ENCODE measurements around the gene LYRM1. TPM values are rescaled to one million over a fixed set of nuclear protein-coding genes. Genes with fewer than 3 reads are reported as not detected.

LYRM1 gene
- total RNA-seq, 3 donors from 2014 or later: 16.4 to 25.2 (median 17.3) TPM

DNA sequence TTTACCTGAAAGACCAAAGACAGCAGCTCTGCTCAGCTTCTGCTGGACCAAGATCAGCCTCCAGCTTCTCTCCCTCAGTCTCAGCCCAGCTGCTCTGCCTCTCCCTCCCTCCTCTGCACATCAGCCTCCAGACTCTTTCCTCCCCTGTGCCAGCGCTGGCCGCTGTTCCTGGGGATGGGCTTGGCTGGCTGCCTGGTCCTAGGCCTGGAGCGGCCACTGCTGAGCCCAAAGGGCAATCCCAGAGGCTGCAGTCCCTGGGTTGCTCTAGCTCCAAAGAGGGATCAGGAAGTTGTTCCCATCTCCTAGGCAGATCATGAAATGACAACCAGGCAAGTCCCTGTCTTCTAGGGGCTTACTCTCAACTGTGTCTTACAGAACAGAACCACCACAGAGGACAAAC, 31.7 kb upstream of the LYRM1 start:
- TF ChIP-seq CTCF (IDR thresholded peaks at IDR 0.05): no peak
- Histone ChIP-seq H3K4me3 (no peak overlapping the region), H3K9me3 (no peaks in the 10 kb centered on the region), H3K4me1 (ENCODE audit: low read depth) (peaks cover 21% of the 10 kb centered on the region), H3K36me3 (ENCODE audit: low read depth) (no peaks in the 10 kb centered on the region)
- ATAC-seq: peak; percentile 96
- peak; percentile 82 to 91 (median 86) for DNase-seq
- intact Hi-C loops (cut with DNase I, micrococcal nuclease): no loop called here

DNA sequence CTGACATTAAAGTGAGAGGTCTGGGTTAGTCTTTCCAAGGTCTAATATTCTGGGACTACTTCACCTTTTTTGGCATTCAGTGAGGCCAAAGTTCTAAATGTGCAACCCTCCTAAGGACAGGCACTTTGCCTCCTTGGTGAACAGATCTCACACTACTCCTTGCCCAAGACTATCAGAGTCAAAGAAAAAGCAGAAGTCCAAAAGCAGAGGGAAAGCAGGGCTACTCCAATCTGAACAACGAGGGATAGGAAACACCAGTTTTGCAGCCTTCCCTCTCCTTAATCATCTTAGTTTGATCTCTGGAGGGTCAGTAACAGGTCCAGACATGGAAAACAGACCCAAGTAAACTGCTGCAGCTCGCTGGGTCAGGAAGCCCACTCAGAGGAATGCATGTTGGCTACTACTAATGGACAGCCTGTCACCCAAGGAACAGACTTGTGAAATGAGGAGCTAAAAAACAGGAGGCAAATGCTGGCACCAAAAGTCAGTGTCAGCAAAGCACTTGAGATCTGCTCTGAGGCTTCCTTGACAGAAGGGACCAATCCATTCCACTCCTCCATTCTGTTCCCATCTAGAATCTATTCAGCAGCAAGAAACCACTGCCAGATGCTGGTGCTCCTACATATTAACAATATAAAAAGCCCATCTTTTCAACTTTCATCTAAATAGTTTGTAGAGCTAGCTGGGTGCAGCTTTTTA, 30.3 kb upstream of the LYRM1 start:
- no peak for TF ChIP-seq CTCF (IDR thresholded peaks at IDR 0.05)
- DNase-seq (no peak), ATAC-seq (no peak)
- no peaks in the 10 kb centered on the region for H3K9me3 ChIP-seq
- intact Hi-C loops (cut with DNase I, micrococcal nuclease): no loop called here
- no peaks in the 10 kb centered on the region for H3K36me3 ChIP-seq (ENCODE audit: low read depth)
- peaks cover 21% of the 10 kb centered on the region for H3K4me1 ChIP-seq (ENCODE audit: low read depth)
- no peak overlapping the region for H3K4me3 ChIP-seq

DNA sequence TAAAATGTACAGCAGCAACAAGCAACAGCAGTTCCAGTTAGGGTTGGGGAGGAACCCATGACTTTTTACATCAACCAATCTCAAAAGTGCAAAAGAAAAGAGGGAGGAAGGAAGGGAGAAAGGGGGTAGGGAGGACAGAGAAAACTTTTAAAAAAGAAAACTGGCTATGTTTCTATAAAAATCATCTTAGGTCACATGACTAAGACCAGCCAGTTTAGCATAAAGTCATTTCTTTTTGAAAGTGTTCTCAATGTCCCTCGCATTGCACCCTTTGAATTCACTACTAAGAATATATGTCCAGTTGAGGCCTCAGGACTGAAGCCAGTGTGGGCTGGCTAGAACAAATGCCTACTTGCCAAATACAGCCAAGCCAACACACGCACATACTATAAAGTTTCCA, 29.3 kb upstream of the LYRM1 start:
- DNase-seq (no peak), ATAC-seq (no peak)
- intact Hi-C loops (cut with DNase I, micrococcal nuclease): no loop called here
- Histone ChIP-seq H3K36me3 (ENCODE audit: low read depth) (no peaks in the 10 kb centered on the region), H3K4me1 (ENCODE audit: low read depth) (peaks cover 18% of the 10 kb centered on the region), H3K9me3 (no peaks in the 10 kb centered on the region), H3K4me3 (no peak overlapping the region)
- no peak for TF ChIP-seq CTCF (IDR thresholded peaks at IDR 0.05)

GRCh38 chr16:20871941-20872815, 28.4 kb upstream of the LYRM1 start:
- H3K36me3 ChIP-seq (ENCODE audit: low read depth): no peaks in the 10 kb centered on the region
- no peak overlapping the region for H3K4me3 ChIP-seq
- ATAC-seq (no peak), DNase-seq (no peak)
- intact Hi-C loops (cut with DNase I, micrococcal nuclease): no loop called here
- H3K4me1 ChIP-seq (ENCODE audit: low read depth): peaks cover 18% of the 10 kb centered on the region
- H3K9me3 ChIP-seq: no peaks in the 10 kb centered on the region
- no peak for TF ChIP-seq CTCF (IDR thresholded peaks at IDR 0.05)

GRCh38 chr16:20873331-20873730, 27.2 kb upstream of the LYRM1 start:
- TF ChIP-seq CTCF (IDR thresholded peaks at IDR 0.05): no peak
- DNase-seq (no peak), ATAC-seq (no peak)
- no peaks in the 10 kb centered on the region for H3K36me3 ChIP-seq (ENCODE audit: low read depth)
- intact Hi-C loops (cut with DNase I, micrococcal nuclease): no loop called here
- H3K9me3 ChIP-seq: no peaks in the 10 kb centered on the region
- H3K4me1 ChIP-seq (ENCODE audit: low read depth): peaks cover 17% of the 10 kb centered on the region
- H3K4me3 ChIP-seq: no peak overlapping the region
